GM19239 (cell line): ENCODE data around the gene CR1.
"Not testable (repeated sequence)": the region's sequence is repeated elsewhere in the genome, so short reads cannot be mapped to it uniquely, and the experiment has no call there.

ENCODE experiments used
- DNase-seq: peaks from one replicate; pipeline ENCODE4 v3.0.0; 2011; ENCODE audit warnings: low spot score; ENCODE audit not compliant: insufficient read length
- FAIRE-seq: peaks from 2 replicates; lab custom pipeline; 2011; peaks lifted over from hg19 to GRCh38; lab: Jason Lieb, UNC

CR1 gene

GRCh38 chr1:207495801-207496792, at the start of gene CR1:
CR1 (plus strand) TSS chr1:207496157; CDS start chr1:207496268, 111 bp downstream.
- FAIRE-seq = peak; percentile 97

GRCh38 chr1:207453710-207454045, 42.3 kb upstream of the CR1 start:
- DNase-seq (no peak), FAIRE-seq (peak; percentile 21)

More at GRCh38 chr1:207495801-207496792, at the start of gene CR1:
- DNase-seq = no peak

GRCh38 chr1:207454046-207454964, 41.7 kb upstream of the CR1 start, which contains the start of gene CR2:
CR2 (plus strand) TSS chr1:207454328; CDS start chr1:207454419, 91 bp downstream.
- FAIRE-seq (peak; percentile 75), DNase-seq (peak; percentile 33)

GRCh38 chr1:207455183-207455754, 40.7 kb upstream of the CR1 start:
- peak; percentile 91 for FAIRE-seq
- no peak for DNase-seq

- FAIRE-seq = no peak
Observed at GRCh38 chr1:207458414-207458813, 37.5 kb upstream of the CR1 start.

GRCh38 chr1:207459008-207459407, 36.9 kb upstream of the CR1 start:
- FAIRE-seq (peak; percentile 68), DNase-seq (no peak)

More at GRCh38 chr1:207458414-207458813, 37.5 kb upstream of the CR1 start:
- no peak for DNase-seq

GRCh38 chr1:207461649-207462048, 34.3 kb upstream of the CR1 start:
- FAIRE-seq (no peak), DNase-seq (no peak)

GRCh38 chr1:207462535-207462934, 33.4 kb upstream of the CR1 start:
- DNase-seq = no peak
- FAIRE-seq = no peak

GRCh38 chr1:207463021-207463420, 32.9 kb upstream of the CR1 start:
- DNase-seq (no peak), FAIRE-seq (no peak)

GRCh38 chr1:207463571-207463970, 32.4 kb upstream of the CR1 start:
- FAIRE-seq (no peak), DNase-seq (no peak)

GRCh38 chr1:207470927-207471326, 25.0 kb upstream of the CR1 start:
- DNase-seq (no peak), FAIRE-seq (no peak)

- no peak for FAIRE-seq
- no peak for DNase-seq
Observed at GRCh38 chr1:207474210-207474609, 21.7 kb upstream of the CR1 start.

- DNase-seq = no peak
- no peak for FAIRE-seq
Observed at GRCh38 chr1:207486198-207486597, 9.8 kb upstream of the CR1 start.

- no peak for DNase-seq
- no peak for FAIRE-seq
Observed at GRCh38 chr1:207487636-207488035, 8.3 kb upstream of the CR1 start.

GRCh38 chr1:207493212-207493611, 2.7 kb upstream of the CR1 start:
- FAIRE-seq = no peak
- no peak for DNase-seq

GRCh38 chr1:207494171-207494570, 1.8 kb upstream of the CR1 start:
- no peak for FAIRE-seq

GRCh38 chr1:207495281-207495680, 676 bp upstream of the CR1 start:
- DNase-seq, FAIRE-seq: not testable (repeated sequence)

More at GRCh38 chr1:207494171-207494570, 1.8 kb upstream of the CR1 start:
- no peak for DNase-seq

GRCh38 chr1:207497941-207498340, 2.0 kb downstream of the CR1 start:
- FAIRE-seq (peak; percentile 4), DNase-seq (no peak)

- DNase-seq (no peak), FAIRE-seq (peak; percentile 97)
Observed at GRCh38 chr1:207499573-207499972, 3.6 kb downstream of the CR1 start.

GRCh38 chr1:207500306-207500705, 4.3 kb downstream of the CR1 start:
- FAIRE-seq (no peak), DNase-seq (no peak)
